ENCODE results near the gene GALNT17.

Gene GALNT17

DNA sequence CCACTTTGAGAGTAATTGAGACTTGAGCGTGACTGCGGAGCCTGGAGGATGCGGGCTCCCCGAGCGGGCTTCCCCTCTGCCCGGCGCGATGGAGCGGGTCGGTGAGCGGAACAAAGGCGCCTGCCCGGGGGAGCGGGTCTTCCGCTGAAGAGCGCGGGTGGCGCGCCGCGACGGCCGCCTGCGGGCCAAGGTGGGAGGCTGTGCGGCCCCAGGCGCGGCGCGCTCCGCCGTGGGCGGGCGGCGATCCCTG lies at the start of gene GALNT17:
GALNT17 (plus strand) TSS at position 18 of the 250 bp plus-strand sequence.
- in situ Hi-C loops (cut with MboI; ENCODE audit: low sequenced_read_pairs): no loop called here

DNA sequence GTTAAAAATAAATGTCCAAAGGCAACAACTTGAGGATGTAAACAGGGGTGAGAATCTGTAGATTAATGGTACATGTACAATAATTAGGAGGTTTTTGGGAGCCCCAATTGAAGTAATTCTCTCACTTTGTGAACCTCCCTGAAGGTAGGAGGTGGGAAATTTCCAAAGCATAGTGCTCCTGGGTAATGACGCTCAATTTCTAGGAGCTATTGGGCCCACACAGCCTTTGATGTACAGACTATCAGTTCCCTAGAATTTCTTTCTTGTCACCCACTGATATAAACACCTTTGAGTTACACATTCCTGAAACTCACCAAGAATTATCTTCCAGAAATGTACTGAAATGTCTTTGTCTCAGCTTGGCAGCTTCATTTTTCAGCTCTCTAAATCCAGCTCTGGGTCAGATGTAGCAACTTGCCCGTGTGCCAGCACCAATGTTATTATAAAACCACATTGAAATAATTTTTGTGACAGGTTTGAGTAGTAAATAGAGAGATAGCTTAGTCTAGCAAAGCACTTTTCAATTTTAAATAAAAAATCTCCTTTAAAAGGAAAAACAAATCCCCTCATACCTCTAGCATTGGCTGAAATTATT lies 36.6 kb upstream of the GALNT17 start:
- in situ Hi-C loops (cut with MboI; ENCODE audit: low sequenced_read_pairs): no loop called here

DNA sequence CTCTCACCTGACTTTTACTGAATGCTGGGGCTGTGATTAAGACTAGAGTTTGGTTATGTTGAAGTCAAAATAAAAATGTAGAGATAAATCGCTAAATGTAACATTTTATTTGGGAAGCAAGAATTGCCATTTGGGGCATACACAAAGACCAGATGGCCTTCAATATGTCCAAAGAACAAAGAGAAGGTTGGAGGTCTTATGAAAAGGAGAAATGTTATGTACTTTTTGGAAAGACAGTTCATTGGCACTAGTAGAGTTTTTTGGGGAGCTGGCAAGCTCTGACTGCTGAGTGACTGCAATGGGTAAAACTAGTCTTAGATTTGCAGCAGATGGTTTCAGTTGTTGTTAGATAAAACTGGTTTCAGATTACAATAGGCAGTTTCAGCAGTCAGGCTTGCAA lies 35.6 kb upstream of the GALNT17 start:
- in situ Hi-C loops (cut with MboI; ENCODE audit: low sequenced_read_pairs): no loop called here

DNA sequence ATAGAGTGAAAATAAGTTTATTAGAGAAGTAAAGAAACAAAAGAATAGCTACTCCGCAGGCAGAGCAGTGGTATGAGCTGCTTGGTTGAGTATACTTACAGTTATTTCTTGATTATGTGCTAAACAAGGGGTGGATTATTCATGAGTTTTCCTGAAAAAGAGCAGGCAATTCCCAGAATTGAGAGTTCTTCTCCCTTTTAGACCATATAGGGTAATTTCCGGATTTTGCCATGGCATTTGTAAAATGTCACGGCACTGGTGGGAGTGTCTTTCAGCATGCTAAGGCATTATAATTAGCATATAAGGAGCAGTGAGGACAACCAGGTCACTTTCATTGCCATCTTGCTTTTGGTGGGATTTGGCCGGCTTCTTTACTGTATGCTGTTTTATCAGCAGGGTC lies 25.7 kb upstream of the GALNT17 start:
- in situ Hi-C loops (cut with MboI; ENCODE audit: low sequenced_read_pairs): no loop called here

DNA sequence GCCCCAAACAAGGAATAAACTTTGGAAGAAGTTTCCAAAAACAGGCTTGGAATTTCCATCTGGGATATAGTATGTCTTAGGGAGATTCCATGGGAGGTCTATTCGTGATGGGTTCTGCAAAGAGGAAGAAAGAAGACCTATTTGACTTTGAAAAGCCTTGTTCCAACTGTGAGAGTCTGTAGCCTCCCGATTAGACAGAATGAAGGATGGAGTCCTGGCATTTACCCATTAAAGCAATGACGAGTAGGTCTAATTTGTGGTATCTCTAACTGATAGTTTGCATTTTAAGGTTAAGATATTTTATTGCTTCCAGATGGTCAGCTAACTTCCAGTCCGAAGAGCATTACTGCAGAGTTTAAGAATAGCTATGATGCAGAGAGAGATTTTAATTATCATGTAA lies 19.5 kb upstream of the GALNT17 start:
- in situ Hi-C loops (cut with MboI; ENCODE audit: low sequenced_read_pairs): no loop called here

DNA sequence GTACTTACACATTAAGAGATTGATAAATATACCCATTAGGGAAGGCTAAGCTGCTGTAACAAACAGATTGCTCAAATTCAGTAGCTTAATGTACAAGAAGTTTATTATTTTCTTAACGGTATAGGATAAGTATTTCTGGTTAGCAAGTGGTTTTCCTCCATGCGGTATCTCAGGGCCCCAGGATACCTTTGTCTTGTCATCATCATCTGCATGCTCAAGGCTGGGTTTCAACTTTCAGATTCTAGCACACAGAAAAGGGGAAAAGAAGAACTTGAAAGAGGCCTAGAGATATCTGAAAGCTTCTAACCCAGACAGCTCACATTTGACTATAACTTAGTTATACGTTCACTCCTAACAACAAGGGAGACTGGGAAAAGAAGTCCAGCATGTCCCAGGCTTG lies 11.8 kb upstream of the GALNT17 start:
- in situ Hi-C loops (cut with MboI; ENCODE audit: low sequenced_read_pairs): no loop called here

DNA sequence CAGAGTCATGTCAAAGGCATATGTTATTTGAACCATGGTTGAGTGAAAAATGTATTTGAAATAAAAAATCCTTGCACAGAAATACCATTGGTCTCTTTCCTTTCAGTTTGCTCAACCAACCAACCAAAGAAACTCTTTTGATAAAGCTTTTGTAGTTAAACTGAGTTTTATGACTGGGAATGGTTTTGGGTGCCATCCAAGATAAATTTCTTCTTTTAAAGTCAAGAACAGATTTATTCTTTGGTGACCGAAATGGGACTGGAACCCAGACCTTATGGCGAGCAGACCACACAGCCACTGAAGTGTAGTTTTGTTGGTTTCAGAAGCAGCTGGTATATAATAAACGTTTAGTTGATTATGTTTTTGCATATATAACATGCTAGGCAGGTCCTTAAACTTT lies 2.8 kb upstream of the GALNT17 start:
- in situ Hi-C loops (cut with MboI; ENCODE audit: low sequenced_read_pairs): no loop called here

DNA sequence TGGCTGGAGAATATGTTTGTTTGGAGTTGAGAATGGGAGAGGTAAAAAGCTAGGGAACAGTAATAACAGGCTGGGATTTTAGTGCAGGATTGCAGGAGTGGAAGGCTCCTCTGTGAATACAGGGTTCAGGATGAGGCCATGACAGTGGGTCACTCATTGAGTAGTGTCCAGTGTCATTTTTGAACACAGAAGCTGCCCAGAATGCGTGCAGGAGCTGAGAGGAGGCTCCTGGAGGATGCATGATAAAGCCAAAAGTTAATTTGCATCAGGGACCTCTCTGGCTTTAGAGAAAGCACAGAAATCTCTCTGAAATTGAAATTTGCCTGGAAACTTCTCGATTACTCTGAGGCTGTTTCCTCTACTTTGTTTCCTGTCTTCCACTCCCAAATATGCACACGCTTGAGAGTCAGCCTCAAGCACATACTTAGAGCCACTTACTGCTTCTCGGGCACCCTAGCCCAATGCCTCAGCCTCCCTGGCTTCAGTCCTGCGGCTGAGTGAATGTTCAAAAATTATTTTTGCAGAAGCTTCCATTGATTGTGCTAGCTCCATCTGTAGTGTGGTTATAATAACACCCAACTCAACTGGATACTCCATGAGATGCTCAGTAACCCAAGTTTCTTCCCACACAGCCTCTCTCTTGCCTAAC lies 1.8 kb upstream of the GALNT17 start:
- in situ Hi-C loops (cut with MboI; ENCODE audit: low sequenced_read_pairs): no loop called here

DNA sequence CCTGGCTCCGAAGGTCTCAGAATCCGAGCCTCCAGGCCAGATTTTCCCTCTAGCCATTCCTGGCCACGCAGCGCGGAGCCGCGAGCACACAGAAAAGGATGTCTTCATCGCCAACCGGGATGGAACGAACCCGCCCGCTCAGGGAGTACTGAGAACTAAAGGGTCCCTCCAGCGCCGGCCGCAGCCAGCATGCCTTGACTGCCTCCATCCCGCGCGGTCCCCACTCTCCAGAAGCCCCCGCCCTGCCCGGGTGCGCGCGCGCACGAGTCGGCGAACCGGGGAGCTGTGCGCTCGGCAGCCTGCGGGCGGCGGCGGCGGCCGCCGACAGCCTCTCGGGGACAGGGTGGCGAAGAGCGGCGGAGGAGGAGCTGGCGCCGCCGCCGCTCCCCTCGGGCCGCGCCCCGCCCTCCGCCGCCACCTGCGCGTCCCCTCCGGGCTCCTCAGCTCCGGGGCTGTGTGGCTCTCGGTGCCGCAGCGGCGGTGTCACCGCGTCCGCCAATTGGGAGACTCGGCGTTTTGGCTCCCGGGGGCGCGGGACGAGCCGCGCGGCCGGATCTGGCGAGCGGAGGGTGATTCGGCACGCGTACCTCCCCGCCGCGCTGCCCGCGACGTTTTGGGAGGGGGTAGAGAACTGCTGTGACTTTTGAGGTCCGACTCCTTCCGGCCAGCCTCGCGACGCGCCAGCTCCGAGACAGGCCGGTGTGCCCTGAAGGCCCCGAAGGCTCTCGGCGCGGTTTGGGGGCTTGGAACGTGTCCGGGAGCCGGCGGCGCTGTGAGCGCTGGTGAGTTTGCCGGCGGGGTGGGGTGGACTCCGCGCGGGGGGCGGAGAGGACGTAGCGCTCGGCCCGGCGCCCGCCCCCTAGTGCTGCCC lies 453 bp upstream of the GALNT17 start:
- in situ Hi-C loops (cut with MboI; ENCODE audit: low sequenced_read_pairs): no loop called here

DNA sequence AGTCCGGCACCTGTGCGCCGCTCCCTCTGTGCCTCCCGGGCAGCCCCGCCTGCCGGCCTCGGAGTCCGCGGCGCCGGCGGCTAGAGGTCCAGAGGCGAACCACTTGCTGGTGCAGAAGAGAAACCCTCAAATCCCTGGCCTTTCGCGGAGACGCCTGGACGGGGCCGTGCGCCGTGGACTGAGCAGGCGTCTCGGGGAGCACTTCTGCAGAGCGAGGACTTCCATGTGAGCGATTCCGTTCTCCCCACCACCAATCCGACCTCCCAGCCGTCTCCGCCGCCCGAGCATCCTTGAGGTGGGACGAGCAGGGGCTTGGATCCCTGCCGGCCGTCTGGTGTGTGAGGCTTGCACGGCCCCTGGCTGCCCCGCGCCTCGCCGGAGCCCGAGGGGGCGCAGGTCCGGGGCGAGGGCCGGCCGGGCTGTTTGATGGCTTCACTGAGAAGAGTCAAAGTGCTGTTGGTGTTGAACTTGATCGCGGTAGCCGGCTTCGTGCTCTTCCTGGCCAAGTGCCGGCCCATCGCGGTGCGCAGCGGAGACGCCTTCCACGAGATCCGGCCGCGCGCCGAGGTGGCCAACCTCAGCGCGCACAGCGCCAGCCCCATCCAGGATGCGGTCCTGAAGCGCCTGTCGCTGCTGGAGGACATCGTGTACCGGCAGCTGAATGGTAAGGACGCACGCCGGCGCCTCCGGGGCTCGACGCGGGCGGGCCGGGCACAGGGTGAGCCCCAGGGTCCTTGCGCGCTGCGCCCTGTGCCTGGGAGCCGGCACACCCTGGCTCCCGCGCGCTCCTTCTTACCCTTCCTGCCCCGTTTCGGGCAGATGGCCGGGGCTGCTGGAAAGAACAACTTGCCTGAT lies 660 bp downstream of the GALNT17 start:
- in situ Hi-C loops (cut with MboI; ENCODE audit: low sequenced_read_pairs): no loop called here

DNA sequence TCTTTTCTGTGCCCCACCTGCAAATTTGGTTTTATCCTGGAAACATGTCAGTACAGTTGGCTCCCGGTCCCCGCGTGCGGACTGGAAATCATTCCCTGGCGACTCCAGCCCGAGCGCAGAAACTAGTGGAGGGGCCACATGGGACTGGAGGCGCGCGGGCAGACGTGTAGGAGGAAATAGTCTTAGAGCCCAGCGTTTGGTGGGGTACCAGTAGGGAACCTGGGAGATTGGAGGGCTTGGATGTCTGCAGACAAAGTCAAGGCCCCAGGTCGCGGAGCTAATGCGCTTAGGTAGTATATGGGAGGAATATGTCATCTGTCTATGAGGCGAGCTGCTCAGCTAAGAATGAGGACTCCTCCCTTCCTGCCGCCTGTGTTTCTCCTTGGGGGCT lies 1.3 kb downstream of the GALNT17 start:
- in situ Hi-C loops (cut with MboI; ENCODE audit: low sequenced_read_pairs): no loop called here

DNA sequence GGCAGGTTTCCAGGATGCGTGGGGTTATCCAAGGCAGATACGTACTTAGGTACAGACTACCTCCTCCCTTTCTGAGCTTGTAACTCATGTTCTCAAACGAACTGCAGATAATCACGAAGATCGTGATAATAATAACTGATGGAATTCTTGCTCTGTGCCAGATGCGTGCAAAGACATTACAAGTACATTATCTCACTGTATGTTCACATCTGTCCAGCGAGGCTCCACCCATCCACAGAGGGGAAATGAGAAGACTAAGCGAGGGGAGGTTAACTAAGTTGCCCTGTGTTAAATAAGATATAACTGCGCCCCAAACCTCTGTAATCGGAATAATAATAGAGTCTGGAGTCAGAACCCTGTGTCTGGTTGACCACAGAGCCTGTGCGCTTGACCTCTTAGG lies 1.9 kb downstream of the GALNT17 start:
- in situ Hi-C loops (cut with MboI; ENCODE audit: low sequenced_read_pairs): no loop called here

DNA sequence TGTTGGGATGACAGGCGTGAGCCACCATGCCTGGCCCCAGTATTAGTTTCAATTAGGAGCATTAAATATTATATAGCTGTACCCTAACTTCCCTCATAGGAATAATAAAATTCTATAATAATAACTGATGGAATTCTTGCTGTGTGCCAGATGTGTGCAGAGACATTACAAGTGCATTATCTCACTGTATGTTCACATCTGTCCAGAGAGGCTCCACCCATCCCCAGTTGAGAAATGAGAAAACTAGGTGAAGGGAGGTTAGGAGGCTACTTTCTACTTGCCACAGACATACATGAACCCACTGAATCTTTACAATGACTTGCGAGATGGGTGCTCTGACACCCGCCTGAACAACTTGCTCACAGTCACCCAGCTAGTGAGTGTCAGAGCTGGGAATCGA lies 3.2 kb downstream of the GALNT17 start:
- in situ Hi-C loops (cut with MboI; ENCODE audit: low sequenced_read_pairs): no loop called here

DNA sequence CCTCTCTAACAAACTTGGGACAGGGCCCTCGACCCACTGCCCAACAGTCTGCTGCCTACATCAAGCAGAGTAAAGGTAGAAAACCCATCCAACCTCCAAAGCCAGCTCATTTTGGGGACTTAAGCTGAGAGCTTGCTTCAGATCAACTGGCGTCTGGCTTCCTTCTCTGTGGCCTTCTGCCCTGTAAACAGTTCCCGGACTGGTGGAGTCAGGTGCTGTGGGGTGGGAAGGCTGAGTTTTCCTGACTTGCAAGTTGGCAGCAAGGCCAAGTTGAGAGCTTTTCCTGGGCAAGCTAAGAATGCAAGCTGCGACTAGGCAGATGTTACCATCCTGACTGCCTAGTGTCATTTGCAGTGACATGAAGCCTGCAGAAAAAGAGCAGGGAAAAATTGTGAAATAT lies 3.7 kb downstream of the GALNT17 start:
- in situ Hi-C loops (cut with MboI; ENCODE audit: low sequenced_read_pairs): no loop called here

DNA sequence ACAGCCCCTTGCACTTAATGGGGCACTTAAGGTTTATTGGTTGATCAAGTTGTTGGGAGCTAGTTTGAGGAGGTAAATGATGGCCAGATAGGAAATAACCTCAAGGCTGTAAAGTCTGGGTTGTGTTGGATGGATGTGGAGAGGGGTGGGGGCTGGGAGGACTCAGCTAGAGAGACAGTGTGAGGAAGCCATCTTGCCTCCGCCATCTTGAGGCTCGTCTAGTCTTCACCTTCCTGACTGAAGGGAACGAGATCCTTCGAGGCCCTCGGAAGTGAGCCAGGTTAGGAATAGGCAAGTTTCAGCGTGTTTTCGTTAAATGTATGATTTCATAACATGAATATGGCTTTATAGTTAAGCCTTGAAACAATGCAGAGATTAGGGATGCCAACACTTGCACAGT lies 5.5 kb downstream of the GALNT17 start:
- in situ Hi-C loops (cut with MboI; ENCODE audit: low sequenced_read_pairs): no loop called here

DNA sequence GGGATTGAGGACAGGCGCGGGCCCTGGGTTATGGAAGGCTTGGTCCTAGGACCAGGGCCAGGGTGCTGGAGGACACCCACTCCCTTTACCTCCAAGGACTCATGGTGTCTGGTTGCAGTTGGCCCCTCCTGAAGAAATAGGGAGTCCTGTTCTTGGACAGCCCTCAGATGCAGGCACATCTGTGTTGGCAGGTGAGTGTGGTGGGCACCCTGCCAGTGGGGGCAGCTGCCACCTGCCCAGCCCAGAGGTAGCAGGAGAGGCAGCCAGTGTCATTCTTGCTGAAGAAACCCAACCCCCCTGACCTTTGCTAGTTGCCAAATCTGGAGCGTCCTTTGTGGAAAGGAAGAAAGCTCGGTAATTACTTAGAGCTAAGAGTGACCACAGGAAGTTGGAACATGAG lies 8.3 kb downstream of the GALNT17 start:
- in situ Hi-C loops (cut with MboI; ENCODE audit: low sequenced_read_pairs): no loop called here

DNA sequence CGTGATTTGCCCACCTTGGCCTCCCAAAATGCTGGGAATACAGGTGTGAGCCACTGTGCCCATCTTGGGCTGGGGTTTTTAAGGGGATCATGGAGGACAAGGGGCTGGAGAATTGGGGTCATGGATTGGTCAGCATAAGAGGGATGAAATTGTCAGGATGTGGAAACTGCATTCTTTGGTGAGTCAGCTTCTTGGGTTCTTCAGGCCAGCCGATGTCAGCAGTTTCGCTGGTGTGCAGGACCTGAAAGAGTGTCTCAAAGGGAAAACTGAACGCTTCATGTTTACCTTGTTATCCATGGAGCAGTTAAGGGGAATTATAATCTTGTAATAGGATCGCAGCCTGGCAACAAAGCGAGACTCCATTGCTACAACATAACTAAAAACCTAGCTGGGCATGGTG lies 13.0 kb downstream of the GALNT17 start:
- in situ Hi-C loops (cut with MboI; ENCODE audit: low sequenced_read_pairs): no loop called here

DNA sequence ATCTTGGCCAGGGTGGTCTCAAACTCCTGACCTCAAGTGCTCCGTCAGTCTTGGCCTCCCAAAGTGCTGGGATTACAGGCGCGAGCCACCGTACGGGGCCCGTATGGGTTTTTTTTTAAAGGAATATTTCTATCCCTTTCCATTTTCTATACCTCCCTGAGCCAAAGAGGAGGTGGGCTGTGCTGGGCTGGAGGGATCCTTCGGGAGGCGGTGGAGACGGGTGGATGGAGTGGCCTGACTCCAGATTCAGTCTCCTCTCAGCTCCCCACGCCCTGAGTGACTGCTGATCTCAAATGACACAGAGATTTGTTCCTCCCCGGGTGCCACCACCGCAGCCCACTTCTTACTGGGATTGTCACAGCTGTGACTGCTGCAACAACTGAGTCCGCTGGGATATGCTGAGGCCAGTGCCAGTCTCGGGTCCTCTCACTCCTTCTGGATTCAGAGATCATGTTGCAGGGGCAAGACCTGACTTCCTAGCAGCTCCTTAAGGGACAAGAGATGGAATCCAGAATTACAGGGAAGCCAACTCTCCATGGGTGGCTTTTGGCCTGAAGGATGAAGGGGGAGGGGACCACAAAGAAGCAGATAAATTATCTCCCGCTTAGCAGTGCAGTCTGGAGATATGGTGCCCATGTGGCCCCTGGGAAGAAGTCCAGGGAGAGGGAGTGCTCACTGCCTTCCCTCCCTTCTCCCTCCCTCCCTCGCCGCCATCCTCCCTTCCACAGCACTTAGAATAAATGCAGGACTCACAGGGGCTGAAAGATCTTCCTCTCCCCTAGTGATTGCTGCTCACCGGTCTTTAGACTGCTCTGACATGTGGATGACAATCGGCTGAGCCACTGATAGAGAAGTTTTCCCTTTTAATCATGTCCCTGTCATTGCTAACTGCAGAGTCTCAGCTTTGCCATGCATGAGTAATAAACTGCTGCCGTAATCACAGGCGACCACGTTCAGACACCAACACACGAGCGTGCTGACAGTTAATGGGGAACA lies 14.3 kb downstream of the GALNT17 start:
- in situ Hi-C loops (cut with MboI; ENCODE audit: low sequenced_read_pairs): no loop called here

DNA sequence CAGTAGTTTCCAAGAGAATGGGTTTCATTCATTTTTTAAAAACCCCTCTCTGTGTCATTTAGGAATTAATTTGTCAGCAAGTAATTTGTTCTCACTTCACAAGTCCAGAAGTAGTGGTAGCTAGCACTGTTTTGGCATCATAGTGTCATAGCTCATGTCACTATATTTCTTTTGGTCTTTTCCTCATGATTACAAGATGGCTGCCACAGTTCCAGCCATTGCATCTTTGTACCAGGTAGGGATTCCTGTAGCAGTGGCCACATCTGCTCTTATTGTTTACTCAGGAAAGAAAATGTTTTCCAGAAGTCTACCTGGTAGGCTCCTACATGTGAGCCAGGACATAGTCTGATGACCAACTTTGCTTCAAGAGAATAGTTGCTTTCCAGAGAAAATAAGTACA lies 16.2 kb downstream of the GALNT17 start:
- in situ Hi-C loops (cut with MboI; ENCODE audit: low sequenced_read_pairs): no loop called here

DNA sequence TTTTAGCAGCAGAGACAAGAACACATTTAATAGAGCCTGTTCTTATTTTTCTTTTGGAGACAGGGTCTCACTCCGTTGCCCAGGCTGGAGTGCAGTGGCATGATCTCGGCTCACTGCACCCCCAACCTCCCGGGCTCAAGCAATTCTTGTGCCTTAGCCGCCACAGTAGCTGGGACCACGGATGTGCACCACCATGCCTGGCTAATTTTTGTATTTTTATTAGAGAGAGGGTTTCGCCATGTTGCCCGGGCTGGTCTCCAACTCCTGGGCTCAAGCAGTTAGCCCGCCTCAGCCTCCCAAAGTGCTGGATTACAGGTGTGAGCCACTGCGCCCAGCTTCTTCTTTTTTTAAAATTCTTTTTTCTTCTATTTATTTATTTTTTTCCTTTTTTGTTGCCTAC lies 23.3 kb downstream of the GALNT17 start:
- in situ Hi-C loops (cut with MboI; ENCODE audit: low sequenced_read_pairs): no loop called here
